ENCODE results near the gene ARGLU1. TPM values are rescaled to one million over a fixed set of nuclear protein-coding genes. Genes with fewer than 3 reads are reported as not detected.

Gene ARGLU1
- total RNA-seq, 4 donors from 2014 or later: 48.4 to 161 (median 67.5) TPM

- peak overlapping the region; percentile 98 for H3K27ac ChIP-seq
- no peak for DNase-seq (ENCODE audit: low spot score in 2 of 2)
- no peaks in the 10 kb centered on the region for H3K9me3 ChIP-seq
- H3K4me3 ChIP-seq: peak overlapping the region; percentile 83
- H3K27me3 ChIP-seq: no peaks in the 10 kb centered on the region
- peaks cover 53% of the 10 kb centered on the region for H3K4me1 ChIP-seq
- H3K36me3 ChIP-seq: no peaks in the 10 kb centered on the region
- peak in 1 of 2 donors; percentile 13 for TF ChIP-seq POLR2A (IDR thresholded peaks at IDR 0.05)
- no peak for TF ChIP-seq POLR2AphosphoS5 (IDR thresholded peaks at IDR 0.05)
- no peak for TF ChIP-seq EP300 (IDR thresholded peaks at IDR 0.05)
- no peak for TF ChIP-seq CTCF (IDR thresholded peaks at IDR 0.05)
- 1% methylated on average over 34 of the region's 34 CpGs for WGBS
Observed at GRCh38 chr13:106566641-106567473, 1.1 kb downstream of the ARGLU1 start.

- peaks cover 59% of the 10 kb centered on the region for H3K4me1 ChIP-seq
- H3K27ac ChIP-seq: no peak overlapping the region
- no peaks in the 10 kb centered on the region for H3K9me3 ChIP-seq
- H3K4me3 ChIP-seq: peak overlapping the region; percentile 83
- no peaks in the 10 kb centered on the region for H3K27me3 ChIP-seq
- DNase-seq (ENCODE audit: low spot score in 2 of 2): no peak
- 38% methylated on average over 4 of the region's 4 CpGs for WGBS
- TF ChIP-seq EP300 (IDR thresholded peaks at IDR 0.05) (no peak), POLR2AphosphoS5 (IDR thresholded peaks at IDR 0.05) (no peak), POLR2A (IDR thresholded peaks at IDR 0.05) (no peak), CTCF (IDR thresholded peaks at IDR 0.05) (no peak)
- H3K36me3 ChIP-seq: no peaks in the 10 kb centered on the region
Observed at GRCh38 chr13:106565127-106565775, 2.7 kb downstream of the ARGLU1 start.

GRCh38 chr13:106562301-106562700 is 5.6 kb downstream of the ARGLU1 start:
- no peak for DNase-seq (ENCODE audit: low spot score in 2 of 2)
- peaks cover 15% of the 10 kb centered on the region for H3K36me3 ChIP-seq
- no peak overlapping the region for H3K4me3 ChIP-seq
- no peaks in the 10 kb centered on the region for H3K27me3 ChIP-seq
- peaks cover 52% of the 10 kb centered on the region for H3K4me1 ChIP-seq
- TF ChIP-seq EP300 (IDR thresholded peaks at IDR 0.05): no peak
- TF ChIP-seq POLR2AphosphoS5 (IDR thresholded peaks at IDR 0.05): no peak
- H3K27ac ChIP-seq: no peak overlapping the region
- no peaks in the 10 kb centered on the region for H3K9me3 ChIP-seq
- WGBS: 76% methylated on average over 1 of the region's 1 CpG

- Histone ChIP-seq H3K4me1 (peaks cover 51% of the 10 kb centered on the region), H3K27ac (no peak overlapping the region)
- WGBS: 43% methylated on average over 6 of the region's 6 CpGs
Observed at GRCh38 chr13:106561551-106562170, 6.3 kb downstream of the ARGLU1 start.

GRCh38 chr13:106560821-106561220 is 7.1 kb downstream of the ARGLU1 start:
- DNase-seq (ENCODE audit: low spot score in 2 of 2): no peak
- Histone ChIP-seq H3K27me3 (no peaks in the 10 kb centered on the region), H3K36me3 (peaks cover 29% of the 10 kb centered on the region), H3K9me3 (no peaks in the 10 kb centered on the region), H3K4me3 (no peak overlapping the region), H3K27ac (no peak overlapping the region), H3K4me1 (peaks cover 42% of the 10 kb centered on the region)
- 60% methylated on average over 1 of the region's 1 CpG for WGBS
- TF ChIP-seq POLR2A (IDR thresholded peaks at IDR 0.05) (no peak), CTCF (IDR thresholded peaks at IDR 0.05) (no peak), EP300 (IDR thresholded peaks at IDR 0.05) (no peak), POLR2AphosphoS5 (IDR thresholded peaks at IDR 0.05) (no peak)

More at GRCh38 chr13:106561551-106562170, 6.3 kb downstream of the ARGLU1 start:
- DNase-seq (ENCODE audit: low spot score in 2 of 2): no peak
- Histone ChIP-seq H3K36me3 (peaks cover 21% of the 10 kb centered on the region), H3K9me3 (no peaks in the 10 kb centered on the region), H3K4me3 (no peak overlapping the region), H3K27me3 (no peaks in the 10 kb centered on the region)
- no peak for TF ChIP-seq POLR2AphosphoS5 (IDR thresholded peaks at IDR 0.05)
- TF ChIP-seq CTCF (IDR thresholded peaks at IDR 0.05): no peak
- no peak for TF ChIP-seq POLR2A (IDR thresholded peaks at IDR 0.05)
- TF ChIP-seq EP300 (IDR thresholded peaks at IDR 0.05): no peak

Data from suprapubic skin (tissue), 4 donors.